Femur (tissue), 1 donor: ENCODE measurements around the gene PDPK1.
"Not testable (repeated sequence)": the region's sequence is repeated elsewhere in the genome, so short reads cannot be mapped to it uniquely, and the experiment has no call there.

Experiments used
- DNase-seq: peaks from one replicate; pipeline ENCODE4 v3.0.0-alpha.2; 2017

The PDPK1 gene

DNA sequence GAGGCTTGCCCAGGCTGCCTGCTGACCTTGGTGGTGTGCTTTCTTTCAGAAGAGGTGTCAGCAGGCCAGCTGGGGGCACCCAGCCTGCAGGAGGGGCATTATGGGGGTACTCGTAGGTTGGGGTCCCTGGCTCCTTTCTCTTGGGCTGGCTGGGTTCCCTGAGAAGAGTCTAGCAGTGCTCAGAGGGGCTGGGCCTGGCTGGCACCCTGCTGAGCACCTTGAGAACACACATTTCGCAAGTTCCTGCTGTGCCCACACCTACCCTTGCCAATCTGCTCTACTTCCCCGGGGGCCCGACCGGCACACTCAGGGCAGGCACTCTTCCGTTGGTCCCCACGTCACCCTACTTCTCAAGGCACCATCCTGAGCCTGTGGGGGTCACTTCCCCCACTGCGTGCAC, 11.7 kb upstream of the PDPK1 start:
- DNase-seq = peak; percentile 24

GRCh38 chr16:2527071-2527783, 10.6 kb upstream of the PDPK1 start:
- DNase-seq = no peak

DNA sequence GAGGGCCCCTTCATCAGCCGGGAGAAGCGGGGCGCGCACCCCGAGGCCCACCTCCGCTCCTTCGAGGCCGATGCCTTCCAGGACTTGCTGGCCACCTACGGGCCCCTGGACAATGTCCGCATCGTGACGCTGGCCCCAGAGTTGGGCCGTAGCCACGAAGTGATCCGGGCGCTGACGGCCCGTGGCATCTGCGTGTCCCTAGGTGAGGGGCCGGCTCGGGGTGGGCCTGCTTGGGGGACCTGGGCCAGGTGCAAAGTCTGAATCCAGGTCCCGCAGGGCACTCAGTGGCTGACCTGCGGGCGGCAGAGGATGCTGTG, 10.1 kb upstream of the PDPK1 start:
- no peak for DNase-seq

- DNase-seq = no peak
Measured at GRCh38 chr16:2528161-2529060, 9.4 kb upstream of the PDPK1 start.

- peak; percentile 22 for DNase-seq
Measured at GRCh38 chr16:2529061-2529931, 8.5 kb upstream of the PDPK1 start.

GRCh38 chr16:2529961-2530628, 7.7 kb upstream of the PDPK1 start:
- peak; percentile 23 for DNase-seq

DNA sequence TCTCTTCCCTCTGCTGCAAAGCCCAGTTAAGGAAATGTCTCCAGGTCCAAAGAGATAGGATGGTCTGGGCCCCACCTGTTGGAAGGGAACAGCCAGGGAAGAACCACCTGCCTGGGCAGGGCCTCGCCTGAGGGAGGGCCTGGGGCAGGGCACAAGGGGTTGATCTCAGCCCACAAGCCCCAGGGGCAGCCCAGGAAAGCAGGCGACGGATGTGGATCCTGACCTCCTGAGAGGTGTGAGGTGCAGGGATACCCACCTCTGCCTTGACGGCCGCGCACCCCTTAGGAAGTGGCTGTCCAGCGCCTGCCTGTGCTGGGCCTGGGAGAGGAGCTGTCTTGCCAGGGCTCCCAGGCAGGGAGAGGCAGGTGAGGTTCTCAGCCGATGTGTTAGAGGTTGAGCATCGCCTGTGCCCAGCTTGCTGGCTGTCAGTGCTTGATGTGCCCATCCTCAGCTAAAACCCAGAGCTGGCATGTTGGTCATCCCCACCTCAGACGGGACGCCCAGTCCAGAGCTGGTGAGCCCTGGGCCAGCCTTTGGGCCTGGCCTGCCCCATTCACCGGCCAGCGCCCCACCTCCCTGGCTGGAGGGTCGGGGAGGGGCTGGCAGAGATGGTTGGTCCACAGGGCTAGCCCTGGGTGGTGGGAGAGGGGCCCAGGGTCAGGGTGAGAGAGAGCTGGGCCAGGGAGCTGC, 7.0 kb upstream of the PDPK1 start:
- DNase-seq = peak; percentile 46

DNA sequence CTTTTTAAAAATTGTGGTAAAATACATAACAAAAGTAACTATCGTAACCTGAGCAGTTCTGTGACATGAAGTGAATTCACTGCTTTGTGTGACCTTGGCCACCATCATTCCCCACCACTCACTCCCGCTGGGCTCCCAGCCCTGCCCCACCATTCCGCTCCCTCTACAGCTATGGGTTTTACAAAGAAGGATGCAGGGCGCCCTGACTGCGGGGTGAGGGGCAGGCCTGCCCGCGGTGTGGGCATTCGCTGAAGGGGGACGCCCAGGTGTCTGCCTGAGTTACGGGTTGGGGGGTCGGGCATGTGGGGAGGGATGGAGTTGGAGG, 6.5 kb upstream of the PDPK1 start, which contains the start of gene CEMP1:
TSS of gene CEMP1 (minus strand) at position 38 of the 325 bp plus-strand sequence. CDS start 335 bp downstream, outside the sequence.
- DNase-seq = no peak

GRCh38 chr16:2531696-2532493, 5.9 kb upstream of the PDPK1 start:
- DNase-seq = peak; percentile 98

DNA sequence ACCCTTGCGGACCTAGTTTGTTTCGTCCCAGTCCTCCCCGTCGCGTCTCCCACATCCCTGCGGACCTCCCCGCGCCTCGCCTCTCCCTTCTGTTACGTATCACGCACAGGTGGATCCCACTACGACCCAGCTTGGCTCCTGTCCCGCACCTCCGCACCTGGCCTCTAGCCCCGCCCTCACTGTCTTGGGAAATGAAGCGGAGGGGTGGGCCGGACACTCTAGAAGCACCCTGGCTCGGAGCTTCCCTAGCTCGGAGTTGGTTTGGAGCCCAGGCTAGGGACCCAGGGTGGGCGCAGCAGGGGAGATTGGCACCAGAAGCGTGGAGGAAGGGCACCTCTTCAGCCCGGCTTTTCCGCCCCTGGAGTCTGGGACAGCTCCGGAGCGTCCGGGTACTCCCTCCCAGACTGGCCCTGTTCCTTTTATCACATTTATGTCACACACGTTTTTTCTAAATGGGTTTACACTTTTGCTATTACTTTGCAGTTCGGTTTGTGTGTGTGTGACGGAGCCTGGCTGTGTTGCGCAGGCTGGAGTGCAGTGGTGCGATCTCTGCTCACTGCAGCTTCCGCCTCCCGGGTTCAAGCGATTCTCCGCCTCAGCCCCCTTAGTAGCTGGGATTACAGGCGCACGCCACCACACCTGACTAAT, 5.2 kb upstream of the PDPK1 start:
- DNase-seq = peak; percentile 80

DNA sequence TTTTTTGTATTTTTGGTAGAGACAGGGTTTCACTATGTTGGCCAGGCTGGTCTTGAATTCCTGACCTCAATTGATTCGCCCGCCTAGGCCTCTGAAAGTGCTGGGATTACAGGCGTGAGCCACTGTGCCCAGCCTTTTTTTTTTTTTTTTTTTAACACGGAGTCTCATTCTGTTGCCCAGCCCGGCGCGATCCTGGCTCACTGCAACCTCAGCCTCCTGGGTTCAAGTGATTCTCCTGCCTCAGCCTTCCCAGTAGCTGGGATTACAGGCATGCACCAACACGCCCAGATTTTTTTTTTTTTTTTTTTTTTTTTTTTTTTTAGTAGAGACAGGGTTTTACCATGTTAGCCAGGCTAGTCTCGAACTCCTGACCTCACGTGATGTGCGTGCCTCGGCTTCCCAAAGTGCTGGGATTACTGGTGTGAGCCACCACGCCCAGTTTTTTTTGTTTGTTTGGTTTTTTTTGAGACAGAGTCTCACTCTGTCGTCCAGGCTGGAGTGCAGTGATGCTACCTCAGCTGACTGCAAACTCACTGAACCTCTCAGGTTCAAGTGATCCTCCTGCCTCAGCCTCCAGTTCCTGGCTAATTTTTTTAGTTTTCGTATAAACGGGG, 4.6 kb upstream of the PDPK1 start:
- DNase-seq = not testable (repeated sequence)

DNA sequence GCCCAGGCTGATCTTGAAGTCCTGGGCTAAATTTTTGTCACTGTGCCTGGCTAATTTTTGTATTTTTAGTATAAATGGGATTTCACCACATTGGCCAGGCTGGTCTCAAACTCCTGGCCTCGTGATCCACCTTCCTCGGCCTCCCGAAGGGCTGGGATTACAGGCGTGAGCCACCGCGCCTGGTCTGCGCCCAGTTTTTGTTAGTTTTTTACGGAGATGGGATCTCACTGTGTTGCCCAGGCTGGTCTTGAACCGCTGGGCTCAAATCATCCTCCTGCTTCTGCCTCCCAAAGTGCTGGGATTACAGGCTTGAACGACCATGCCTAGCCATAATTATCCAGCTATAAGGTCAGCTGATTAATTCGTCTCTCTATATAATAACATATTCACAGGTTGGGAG, 3.9 kb upstream of the PDPK1 start:
- DNase-seq = no peak

DNA sequence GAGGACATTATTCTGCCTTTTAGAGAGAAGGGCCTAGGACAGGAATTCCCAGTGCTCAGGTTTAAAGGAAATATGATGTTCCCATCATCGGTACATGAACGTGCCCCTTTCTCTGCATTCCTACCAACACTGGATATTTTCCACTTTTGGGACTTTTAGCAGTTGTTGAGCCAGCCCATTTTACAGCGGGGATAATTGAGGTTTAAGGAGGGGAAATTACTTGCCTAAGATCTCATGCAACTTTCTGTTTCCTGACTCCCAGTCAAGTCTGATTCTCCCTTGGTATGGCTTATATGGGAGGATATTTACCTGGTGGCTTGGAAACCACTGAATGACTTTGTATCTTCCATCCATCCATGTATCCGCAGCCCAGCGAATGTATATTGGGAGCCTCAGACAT, 3.5 kb upstream of the PDPK1 start:
- DNase-seq = not testable (repeated sequence)

DNA sequence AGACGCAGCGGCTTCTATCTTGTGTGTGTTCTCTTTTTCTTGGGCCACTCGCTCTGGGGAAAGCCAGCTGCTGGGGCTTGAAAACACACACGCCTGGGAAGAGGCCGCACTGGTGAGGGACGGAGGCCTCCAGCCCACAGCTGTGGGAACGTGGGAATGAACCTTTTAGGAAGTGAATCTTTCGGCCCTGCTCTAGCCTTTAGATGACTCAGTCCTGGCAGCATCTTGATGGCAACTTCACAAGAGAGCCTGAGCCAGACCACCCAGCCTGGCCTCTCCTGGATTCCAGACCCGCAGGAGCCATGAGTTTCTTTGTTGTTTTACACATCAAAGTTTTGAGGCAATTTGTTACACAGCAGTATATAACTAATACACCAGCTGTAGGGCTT, 2.2 kb upstream of the PDPK1 start:
- no peak for DNase-seq

DNA sequence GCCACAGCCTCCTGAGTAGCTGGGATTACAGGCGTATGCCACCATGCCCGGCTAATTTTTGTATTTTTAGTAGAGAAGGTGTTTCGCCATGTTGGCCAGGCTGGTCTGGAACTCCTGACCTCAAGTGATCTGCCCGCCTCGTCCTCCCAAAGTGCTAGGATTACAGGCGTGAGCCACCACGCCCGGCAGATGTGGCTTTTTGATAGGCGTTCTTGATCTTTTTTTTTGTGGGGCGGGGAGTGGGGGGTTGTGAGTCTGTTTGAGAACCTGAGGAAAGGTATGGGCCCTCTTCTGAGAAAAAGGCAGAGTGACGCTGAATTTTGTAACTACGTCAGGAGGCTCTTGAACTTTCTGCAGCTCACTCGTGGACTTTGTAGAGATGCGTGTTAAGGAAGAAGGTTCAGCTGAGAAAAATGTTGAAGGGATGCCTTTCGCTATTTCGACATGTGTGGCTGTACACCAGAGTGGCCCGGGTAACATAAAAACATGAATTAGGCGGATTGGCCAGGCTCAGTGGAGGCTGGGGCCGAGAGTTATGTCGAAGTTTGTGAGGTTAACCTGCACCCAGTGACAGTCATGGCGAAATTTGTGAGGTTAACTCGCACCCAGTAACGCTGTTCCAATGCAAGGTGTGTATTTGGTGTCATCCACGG, 1.5 kb downstream of the PDPK1 start:
- DNase-seq = not testable (repeated sequence)

- DNase-seq = peak; percentile 34
Measured at GRCh38 chr16:2539845-2540458, 2.1 kb downstream of the PDPK1 start.

GRCh38 chr16:2540912-2541311, 3.1 kb downstream of the PDPK1 start:
- DNase-seq = not testable (repeated sequence)

DNA sequence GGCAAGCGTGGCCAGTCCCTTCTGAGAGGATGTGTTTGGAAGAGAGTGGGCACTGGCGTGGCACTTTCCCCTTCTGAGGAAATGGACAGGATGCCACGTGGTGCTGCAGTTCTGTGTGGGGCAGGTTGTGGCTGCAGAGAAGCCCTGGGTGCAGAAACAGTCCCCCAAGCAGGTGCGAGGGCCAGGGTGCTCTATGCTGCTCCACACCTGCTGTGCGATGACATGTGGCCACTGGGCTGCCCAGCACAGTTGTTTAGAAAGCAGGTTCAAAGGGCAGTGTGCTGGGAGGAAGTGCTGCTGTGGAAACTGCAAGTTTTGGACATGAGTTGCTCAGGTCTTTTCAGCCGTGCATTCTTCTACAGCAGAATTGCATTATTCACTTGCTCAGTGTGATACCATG, 3.6 kb downstream of the PDPK1 start:
- DNase-seq = peak; percentile 18

DNA sequence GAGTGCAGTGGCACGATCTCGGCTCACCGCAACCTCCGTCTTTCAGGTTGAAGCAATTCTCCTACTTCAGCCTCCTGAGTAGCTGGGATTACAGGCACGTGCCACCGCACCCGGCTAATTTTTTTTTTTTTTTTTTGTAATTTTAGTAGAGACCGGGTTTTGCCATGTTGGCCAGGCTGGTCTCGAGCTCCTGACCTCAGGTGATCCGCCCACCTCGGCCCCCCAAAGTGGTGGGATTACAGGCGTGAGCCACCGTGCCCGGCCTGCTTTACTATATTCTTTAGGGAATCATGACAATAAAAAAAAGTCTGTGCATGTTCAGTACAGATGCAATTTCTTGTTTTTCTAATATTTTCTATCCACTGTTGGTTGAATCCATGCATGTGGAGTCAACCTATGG, 6.0 kb downstream of the PDPK1 start:
- DNase-seq = not testable (repeated sequence)
